DMS 273 (cell line): ENCODE measurements around the gene CD14.
"Not testable (repeated sequence)": the region's sequence is repeated elsewhere in the genome, so short reads cannot be mapped to it uniquely, and the experiment has no call there.

Source experiments
- DNase-seq: peaks from one replicate; lab custom pipeline; 2025; ENCODE audit not compliant: unreplicated experiment; lab: John Stamatoyannopoulos, UW

CD14 gene

DNA sequence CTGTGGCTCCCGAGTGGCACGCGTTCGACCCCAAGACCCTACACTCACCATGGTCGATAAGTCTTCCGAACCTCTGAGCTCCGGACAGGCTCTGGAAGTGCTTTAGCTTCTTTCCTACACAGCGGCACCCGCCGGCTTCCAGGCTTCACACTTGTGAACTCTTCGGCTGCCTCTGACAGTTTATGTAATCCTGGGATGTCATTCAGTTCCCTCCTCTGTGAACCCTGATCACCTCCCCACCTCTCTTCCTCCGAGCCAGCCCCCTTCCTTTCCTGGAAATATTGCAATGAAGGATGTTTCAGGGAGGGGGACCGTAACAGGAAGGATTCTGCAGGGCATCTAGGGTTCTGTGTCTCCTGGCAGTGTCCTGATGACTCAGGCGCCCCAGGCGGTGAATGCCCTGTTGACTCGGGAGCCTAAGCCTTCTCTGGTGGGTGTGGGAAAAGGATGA, at the start of gene CD14:
Gene CD14, minus strand, starts transcription at position 155 of the 451 bp plus-strand sequence. Its CDS starts 104 bp downstream, at position 51.
- peak; percentile 65 for DNase-seq

DNA sequence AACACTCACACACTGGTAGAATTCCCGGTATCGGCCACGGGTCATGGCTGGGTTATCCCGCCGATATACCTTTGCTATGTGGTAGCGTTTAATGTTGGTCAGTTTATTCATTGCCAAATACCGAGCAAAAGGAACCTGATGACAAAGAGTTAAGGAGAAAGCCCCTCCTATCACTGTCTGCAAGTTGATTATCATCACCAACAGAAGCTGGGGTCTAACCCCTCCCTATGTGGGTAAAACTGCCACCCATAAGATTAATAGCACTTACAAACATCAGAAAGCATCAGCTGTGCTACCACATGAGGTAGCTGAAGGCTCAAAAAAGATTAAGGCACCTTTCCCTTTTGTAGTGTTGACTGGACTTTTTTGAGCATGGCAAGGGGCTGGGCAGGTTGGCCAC, 46.0 kb upstream of the CD14 start:
- DNase-seq, result no peak

DNA sequence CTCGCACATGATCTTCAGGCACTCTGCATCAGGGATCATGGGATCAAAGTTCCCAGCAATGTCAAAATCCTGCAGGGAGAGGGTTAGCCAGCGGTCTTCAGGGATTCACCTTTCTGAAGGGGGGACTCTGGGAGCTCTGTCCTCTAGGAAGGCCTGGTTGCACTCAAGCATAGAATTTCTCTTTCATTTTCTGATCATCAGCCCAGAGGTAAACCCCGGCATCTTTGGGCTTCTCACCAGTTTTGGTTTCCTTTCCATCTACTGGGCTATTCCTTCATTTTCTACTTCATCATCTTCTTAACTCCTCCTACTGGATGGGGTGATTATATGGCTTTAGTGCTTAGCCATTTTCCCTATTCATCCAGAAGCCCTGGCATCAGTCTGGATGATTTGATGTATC, 45.0 kb upstream of the CD14 start:
- no peak for DNase-seq

DNA sequence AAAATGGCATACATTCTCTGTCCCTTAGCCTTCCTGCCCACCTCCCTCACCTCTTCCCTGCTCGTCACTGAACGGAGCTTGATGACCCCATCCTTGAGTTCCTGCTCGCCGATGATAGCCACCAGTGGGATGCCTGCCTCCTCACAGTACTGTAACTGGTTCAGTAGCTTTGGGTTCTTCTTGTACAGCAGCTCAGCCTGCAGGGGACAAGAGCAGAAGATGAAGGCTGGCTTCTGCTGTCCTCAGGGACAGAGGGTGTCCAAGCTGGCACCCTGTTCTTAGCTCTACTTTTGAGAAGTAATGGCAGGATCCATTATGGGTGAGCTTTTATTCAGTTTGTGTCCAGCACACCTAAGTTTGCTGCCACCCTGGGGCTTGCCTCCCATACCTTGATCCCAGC, 41.7 kb upstream of the CD14 start:
- no peak for DNase-seq

DNA sequence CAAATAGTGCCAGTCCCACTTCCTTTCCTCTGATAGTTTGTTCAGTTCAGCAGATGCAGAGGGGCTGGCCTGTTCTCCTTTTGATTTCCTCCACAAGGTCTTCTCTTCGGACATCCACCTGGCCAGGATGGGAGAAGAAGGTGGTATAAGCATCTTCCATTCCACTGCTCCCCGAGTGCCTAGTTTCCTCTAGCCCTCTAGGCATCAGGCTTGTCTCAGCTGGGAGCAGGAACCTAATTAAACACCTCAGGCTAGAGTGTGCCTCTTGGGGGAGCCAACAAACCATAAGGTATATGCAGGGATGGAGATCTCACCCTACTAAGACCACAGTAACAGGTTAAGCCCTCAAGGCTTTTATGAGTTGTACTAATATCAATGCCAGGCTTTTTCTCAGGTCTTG, 41.2 kb upstream of the CD14 start:
- peak; percentile 23 for DNase-seq

DNA sequence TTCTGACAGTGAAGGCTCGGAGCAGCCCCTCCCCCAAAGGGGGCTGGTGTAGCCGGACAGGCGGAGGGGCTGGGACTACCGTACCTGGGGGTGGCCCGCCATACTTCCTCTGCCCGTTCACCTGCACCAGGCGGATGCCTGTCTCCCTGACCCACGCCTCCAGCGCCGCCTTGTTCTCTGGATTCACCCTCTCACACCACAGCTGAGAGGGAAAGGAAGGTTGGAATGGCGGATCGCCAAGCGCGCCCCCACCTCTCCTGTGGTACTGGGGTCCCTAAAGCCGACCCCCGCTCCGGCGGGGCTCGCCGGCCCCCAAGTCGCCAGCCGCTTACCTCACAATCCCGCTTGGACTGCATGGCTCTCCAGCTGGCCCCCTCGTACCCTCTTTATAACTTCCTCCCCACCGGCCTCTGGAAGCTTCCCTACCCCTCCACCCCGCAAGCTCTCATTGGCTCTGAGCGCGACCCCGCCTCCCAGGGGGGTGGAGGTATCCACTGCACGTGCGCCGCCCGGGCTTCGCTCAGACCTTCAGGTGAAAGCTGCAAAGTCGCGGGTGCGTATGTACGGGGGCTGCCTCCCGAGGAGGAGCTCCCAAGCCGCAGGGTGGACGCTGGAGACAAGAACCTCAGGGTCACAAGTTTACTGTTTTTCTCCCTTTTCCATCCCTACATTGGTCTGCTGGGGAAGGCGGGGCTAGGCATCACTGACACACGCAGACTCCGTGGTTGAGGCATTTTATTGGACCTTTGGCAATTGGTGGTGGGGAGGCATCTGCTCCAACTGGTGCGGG, 40.4 kb upstream of the CD14 start, which contains the start of gene DND1:
Gene DND1, minus strand, starts transcription at position 390 of the 790 bp plus-strand sequence. Its CDS starts 34 bp downstream, at position 356.
- peak; percentile 18 for DNase-seq

DNA sequence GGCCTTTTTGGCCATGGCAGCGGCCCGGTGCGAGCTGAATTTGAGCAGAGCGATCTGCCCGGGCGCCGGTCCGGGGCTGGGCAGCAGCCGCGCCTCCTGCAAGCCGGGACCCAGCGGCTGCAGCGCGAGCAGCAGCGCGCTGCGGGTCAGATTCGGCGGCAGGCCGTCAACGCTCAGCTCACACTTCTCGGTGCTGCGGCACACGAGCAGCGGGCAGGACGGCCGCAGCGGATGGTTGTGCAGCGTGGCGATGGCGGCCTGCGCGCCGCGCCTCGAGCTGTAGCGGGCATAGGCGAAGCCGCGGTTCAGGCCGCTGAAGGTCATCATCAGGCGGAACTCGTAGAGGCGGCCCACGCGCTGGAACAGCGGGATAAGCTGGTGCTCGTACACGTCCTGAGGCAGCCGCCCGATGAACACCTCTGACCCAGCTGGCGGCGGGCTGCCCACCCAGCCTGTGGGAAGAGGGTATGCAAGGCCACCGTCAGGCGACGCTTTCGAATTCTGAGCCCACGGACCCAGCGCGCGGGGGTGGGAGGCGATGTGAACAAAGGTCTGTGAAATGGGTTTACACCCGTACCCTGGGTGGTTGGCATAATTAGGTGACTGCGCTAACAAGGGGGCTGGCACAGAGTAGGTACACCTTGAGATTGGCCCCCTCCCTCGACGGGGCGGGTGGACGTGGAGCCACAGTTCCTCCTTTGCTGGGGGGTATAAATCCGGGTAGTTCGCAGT, 39.6 kb upstream of the CD14 start:
- peak; percentile 71 for DNase-seq

DNA sequence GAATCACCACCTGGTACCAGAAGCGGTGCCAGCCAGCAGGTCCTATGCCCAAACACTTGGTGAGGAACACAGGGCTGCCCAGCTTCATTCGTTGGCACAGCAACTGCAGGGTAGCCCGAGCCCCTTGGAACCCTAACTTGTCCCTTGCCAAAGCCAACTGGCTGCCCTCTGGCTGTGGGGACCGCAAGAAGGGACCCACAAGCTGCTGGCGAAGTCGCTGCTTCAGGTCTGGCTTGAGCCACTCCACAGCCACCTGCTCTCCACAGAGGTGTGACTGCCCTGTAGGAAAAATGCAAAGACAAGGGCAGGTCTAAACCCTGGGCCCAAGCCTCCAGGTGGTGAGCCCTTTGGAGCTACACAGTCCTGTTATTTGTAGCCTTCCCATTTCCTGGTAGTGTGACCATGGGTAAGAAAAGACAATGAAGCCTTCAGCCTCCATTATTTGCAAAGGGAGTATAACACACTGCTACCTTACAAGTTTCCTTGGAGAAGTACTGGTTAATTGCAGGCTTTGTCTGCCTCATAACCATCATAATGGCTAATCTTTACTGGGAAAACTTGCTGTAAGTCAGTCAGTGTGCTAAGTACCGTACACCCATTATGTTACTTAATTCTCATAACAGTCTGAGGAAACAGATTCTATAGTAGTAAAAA, 38.6 kb upstream of the CD14 start:
- DNase-seq, result no peak

DNA sequence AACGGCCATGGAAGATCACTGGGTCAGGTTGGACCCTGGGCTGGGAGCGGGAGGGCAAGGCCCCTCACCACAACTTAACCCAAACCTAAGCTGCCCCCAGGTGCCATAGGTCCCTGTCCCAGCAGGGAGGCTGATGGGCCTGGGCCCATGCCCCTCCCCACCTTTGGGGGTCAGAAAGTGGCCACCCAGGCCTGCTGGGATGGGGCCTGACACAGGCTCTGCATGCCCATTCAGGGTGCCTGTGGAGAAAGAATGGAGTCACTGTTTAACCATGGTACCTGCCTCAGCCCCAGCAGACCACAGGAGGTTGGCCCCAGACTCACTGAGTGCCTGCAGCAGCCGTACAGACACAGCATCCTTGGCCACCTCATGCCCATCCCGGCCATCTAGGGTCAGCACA, 38.1 kb upstream of the CD14 start:
- DNase-seq, result not testable (repeated sequence)

DNA sequence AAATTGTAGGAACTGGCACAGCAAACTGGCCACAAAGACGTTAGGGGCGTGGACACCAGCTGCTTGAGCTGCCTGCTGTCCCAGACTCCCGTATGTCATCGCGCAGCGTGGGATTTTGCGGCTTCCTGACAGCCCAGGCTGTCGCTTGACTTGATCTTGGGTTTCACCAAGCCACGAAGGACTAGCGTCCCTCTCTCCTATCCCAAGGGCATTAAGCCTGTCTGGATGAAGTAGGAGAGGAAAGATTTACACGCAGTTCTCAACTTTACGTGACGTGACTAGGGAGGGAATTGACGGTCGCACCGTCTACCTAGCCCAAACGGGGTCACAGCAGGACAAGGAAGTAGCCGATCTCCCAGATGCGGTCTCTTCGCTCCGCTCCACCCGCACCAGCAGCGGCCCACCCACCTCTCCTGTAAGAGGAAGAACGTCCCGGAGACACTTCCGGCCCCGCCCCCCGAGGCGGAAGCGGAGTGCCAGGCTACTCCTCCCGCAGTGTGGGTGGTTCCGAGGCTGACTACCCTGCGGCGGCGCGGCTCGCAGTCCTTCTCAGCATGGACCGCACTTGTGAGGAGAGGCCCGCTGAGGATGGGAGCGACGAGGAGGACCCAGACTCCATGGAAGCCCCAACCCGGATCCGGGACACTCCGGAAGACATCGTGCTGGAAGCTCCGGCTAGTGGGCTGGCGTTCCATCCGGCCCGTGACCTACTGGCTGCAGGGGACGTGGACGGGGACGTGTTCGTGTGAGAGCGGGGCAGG, 31.6 kb upstream of the CD14 start, which contains the start of gene WDR55:
Gene WDR55, plus strand, starts transcription at position 546 of the 761 bp plus-strand sequence. Its CDS starts 9 bp downstream, at position 555.
- DNase-seq, result peak; percentile 99

DNA sequence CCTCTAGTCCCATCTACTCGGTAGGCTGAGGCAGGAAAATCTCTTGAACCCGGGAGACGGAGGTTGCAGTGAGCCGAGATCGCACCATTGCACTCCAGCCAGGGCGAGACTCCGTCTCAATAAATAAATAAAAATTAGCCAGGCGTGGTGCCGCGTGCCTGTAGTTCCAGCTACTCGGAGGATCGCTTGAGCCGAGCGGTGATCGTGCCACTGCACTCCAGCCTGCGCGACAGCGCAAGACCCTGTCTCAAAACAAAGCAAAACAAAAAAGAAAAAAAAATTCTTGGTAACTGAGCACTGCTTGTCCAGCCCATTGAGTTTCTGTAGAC, 31.0 kb upstream of the CD14 start:
- DNase-seq, result no peak

DNA sequence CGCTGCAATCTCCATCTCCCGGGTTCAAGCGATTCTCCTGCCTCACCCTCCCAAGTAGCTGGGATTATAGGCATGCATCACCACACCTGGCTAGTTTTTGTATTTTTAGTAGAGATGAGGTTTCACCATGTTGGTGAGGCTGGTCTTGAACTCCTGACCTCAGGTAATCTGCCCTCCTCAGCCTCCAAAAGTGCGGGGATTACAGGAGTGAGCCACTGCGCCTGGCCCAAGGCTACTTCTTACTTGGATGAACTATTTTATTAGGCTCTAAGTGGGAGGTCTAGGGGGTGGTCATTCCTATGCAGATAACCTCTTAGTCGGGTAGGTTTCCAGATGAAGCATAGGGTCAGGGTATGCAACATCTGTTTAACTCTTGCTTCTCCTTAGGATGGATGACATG, 27.4 kb upstream of the CD14 start:
- DNase-seq, result not testable (repeated sequence)

DNA sequence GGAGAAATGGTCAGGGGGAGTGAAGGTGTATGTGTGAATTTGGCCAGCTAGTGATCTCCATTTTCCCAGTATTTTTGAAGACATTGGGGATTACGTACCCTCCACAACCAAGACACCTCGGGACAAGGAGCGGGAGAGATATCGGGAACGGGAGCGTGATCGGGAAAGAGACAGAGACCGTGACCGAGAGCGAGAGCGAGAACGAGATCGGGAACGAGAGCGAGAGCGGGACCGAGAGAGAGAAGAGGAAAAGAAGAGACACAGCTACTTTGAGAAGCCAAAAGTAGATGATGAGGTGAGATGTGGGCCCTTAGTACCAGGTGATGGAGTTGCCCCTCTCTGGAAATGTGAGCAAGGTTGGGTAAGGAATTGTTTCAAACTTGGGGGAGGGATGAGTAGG, 25.9 kb upstream of the CD14 start:
- DNase-seq, result no peak

DNA sequence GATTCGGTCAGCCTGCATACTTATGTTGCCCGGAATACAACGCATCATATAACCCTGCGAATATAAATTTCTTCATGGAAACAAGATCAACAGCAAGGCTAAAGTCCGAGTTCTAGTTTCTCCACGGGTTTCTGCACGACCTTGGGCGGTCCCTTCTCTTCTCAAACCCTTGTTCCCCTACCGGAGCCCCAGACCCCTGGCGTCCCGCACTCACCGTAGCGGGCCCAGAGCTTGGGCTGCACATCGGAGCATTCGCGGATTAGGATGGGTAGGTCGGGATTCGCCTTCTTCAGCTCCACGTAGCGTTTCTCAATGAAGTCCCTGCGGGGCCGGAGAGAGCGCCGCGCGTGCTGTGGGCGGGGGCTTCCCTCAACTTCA, 14.1 kb upstream of the CD14 start:
- DNase-seq, result peak; percentile 63

DNA sequence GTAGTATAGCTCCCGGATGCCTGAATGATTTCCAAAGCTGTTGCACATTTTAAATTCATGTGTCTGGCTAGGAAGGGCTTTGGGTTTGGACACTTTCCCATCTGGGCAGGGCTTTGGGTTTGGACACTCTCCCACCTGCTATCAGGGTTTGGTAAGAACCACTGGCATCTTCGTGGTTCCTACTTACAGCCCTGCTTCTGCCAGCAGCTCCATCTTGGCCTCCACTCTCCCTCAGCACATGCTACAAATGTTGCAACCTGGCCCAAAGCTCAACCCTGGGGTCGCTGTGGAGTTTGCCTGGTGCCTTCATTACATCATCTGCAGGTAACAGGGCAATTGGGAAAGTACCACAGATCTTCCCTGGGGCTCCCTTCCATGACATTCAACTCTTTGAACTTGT, 9.7 kb upstream of the CD14 start:
- DNase-seq, result no peak

DNA sequence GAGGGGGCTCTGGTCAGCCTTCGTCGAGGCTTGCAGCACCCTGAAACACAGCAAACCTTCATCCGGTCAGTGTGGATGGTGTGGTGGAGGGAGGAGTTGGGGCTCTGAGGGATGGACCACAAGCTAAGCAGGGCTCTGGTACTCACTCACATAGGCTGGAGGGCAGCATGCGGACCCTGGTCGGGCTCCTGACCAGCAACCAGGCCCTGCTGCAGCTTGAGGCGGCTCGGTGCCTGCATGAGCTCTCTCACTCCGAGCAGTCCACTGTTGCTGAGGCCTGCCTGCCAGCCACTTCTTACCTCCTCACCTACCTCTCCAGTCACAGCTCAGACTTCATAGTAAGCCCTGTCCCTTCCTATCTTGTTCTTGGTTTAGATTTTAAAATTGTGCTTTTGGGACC, 8.7 kb upstream of the CD14 start:
- DNase-seq, result no peak

DNA sequence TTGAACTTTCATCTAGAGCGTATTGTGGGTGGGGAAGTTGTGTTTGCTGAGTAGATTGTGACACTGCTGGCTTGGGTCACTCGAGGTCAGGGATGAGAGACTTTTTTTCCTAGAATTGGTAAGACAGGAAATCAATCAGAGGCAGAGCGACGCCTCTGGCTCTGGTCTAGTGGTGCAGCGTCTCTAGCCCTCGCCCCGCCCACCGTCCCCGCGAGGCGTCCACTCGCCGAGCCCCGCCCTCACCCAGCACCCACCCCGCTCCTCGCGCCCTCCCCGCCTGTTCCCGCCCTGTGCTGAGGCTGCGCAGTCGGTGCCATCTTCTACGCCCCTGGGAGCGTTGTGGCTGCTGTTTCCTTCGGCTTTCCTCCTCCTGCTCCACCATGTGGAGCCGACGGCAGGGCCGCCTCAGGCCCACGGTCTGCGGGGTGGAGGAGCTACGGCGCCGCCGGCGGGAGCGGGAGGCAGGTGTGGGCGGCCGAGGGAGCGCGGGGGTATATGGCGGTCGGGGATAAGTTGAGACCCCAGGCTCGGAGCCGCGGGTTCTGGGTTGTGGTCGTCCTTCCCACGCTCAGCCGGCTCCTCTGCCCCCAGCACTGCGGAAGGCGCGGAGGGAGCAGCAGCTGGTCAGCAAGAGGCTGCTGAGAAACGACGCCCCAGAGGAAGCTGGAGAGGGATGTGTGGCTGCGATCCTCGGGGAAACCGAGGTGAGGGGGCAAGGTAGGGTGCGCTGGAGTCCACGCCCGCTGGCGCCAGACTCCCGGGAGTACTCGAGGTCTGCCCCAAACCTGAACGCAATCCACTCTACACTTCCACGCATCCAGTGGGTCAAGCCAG, 6.4 kb upstream of the CD14 start, which contains the start of gene TMCO6:
Gene TMCO6, plus strand, starts transcription at position 304 of the 834 bp plus-strand sequence. Its CDS starts 77 bp downstream, at position 381.
- DNase-seq, result peak; percentile 98

DNA sequence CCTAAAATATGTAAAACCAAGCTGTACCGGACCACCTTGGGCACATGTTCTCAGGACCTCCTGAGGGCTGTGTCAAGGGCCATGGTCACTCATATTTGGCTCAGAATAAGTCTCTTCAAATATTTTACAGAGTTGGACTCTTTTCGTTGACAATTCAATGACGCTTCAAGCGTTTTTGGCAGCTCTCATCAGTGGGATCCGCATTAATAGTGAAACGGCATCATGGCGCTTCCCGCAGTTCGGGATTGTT, 5.8 kb upstream of the CD14 start:
- DNase-seq, result not testable (repeated sequence)

DNA sequence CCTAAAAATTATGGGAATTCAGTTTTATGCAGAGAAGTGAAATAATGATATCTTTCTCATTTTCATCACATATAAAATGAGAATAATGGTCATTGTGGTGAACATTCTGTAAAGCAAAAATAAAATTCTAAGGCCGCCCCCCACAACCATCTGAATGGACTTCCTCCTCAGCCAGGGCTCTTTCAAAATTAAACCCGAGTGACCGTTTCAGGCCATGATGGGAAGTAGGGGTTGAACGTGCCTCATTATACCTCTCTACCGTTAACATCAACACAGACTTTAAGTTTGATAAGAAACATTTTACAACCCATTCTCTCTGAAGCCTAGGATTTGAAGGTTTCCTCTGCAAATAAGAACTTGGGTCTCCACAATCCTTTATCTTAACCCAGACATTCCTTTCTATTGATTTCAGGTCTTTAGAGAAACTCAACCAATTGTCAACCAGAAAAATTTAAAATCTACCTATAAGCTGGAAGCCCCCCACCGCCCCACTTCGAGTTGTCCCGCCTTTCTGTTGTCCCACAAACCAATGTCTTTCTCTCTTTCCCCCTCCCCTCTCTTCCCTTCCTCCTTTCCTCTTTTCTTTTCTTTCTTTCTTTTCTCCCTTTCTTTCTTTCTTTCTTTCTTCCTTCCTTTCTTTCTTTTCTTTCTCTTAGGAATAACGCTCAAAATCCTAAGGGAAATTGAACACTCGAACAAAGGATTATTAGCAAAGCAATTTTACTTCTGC, 4.6 kb upstream of the CD14 start:
- DNase-seq, result no peak
